Lung (tissue), 12 donors: ENCODE data around the gene DCP1B. TPM values are rescaled to one million over a fixed set of nuclear protein-coding genes. Genes with fewer than 3 reads are reported as not detected.

ENCODE experiments used
- ATAC-seq: fragments of 200-7000 bp; cut with Tn5 transposase; one replicate; pipeline ENCODE4 v1.9.1; 2020; ENCODE audit warnings: moderate number of reproducible peaks; ENCODE audit not compliant: insufficient read depth, low FRiP score
- DNase-seq, 3 donors: peaks; one replicate each; pipeline ENCODE4 v3.0.0-alpha.2; 2013 to 2017
- H3K27ac ChIP-seq, 2 donors: one replicate each; pipeline ENCODE4 v1.5.1; 2013; ENCODE audit warnings: mild to moderate bottlenecking in 2 of 2, moderate library complexity in 2 of 2, control low read depth in 1 of 2, inconsistent platforms in 1 of 2, low read depth in 1 of 2, low read length in 1 of 2
- H3K27me3 ChIP-seq, 3 donors: one replicate each; pipeline ENCODE4 v1.5.1; 2013; ENCODE audit warnings: low read length in 2 of 3; ENCODE audit not compliant: control insufficient read depth in 3 of 3, insufficient read depth in 3 of 3
- H3K36me3 ChIP-seq, 4 donors: one replicate each; pipeline ENCODE4 v1.5.1; 2013; ENCODE audit warnings: low read length in 4 of 4, mild to moderate bottlenecking in 1 of 4, moderate library complexity in 1 of 4; ENCODE audit not compliant: control insufficient read depth in 4 of 4, insufficient read depth in 4 of 4
- H3K4me1 ChIP-seq, 5 donors: one replicate each; pipeline ENCODE4 v1.5.1; 2013; ENCODE audit warnings: low read length in 5 of 5, mild to moderate bottlenecking in 2 of 5, moderate library complexity in 1 of 5; ENCODE audit not compliant: control insufficient read depth in 5 of 5, insufficient read depth in 5 of 5
- H3K4me3 ChIP-seq: one replicate; pipeline ENCODE4 v1.5.1; 2013; ENCODE audit warnings: mild to moderate bottlenecking, control low read depth, moderate library complexity
- H3K9ac ChIP-seq, 2 donors: one replicate each; pipeline ENCODE4 v1.5.1; 2013; ENCODE audit warnings: low read length in 2 of 2, control low read depth in 1 of 2; ENCODE audit not compliant: insufficient read depth in 1 of 2
- H3K9me3 ChIP-seq, 4 donors: one replicate each; pipeline ENCODE4 v1.5.1; 2013; ENCODE audit warnings: low read length in 3 of 4, mild to moderate bottlenecking in 1 of 4, moderate library complexity in 1 of 4; ENCODE audit not compliant: control insufficient read depth in 4 of 4, insufficient read depth in 3 of 4
- CTCF ChIP-seq: IDR thresholded peaks from 2 replicates; pipeline ENCODE4 v1.5.1; 2012; ENCODE audit warnings: mild to moderate bottlenecking; ENCODE audit errors: control extremely low read depth, extremely low read depth
- WGBS, 2 donors: extraction: QIAGEN DNeasy Blood & Tissue Kit; methylation state at CpG; one replicate each; pipeline ENCODE4 v1.1.7; 2013; 5-methylcytosine and 5-hydroxymethylcytosine counted together
- polyA plus RNA-seq, 2 donors: library from polyadenylated mRNA; stranded (reverse); fragments of 200-250 nt; gene quantifications; one replicate each; pipeline ENCODE4 v1.2.1, GENCODE V29; 2013
- total RNA-seq, 2 donors: library from RNA; depleted of rRNA in 1 of 2; stranded (reverse); fragments of >200 nt in 1 of 2; gene quantifications; one replicate each; pipeline ENCODE4 v1.2.1, GENCODE V29; 2014 to 2021
- donor health status: control.
- donor health status: control.
- donor health status: Bipolar disorder and iron deficiency.
- donor health status: healthy.
- donor health status: DM: yes; HTN: yes; CAD: no.

DCP1B gene
- total and polyA plus RNA-seq, 4 donors: 4.2 to 13.2 (median 8.7) TPM

- ATAC-seq (no peak), DNase-seq (no peak)
- H3K27me3 ChIP-seq: peaks cover 0 to 20% (median 0%) of the 10 kb centered on the region in 3 donors
- H3K36me3 ChIP-seq: no peaks in the 10 kb centered on the region
- H3K4me1 ChIP-seq: no peaks in the 10 kb centered on the region
- no peak overlapping the region for H3K27ac ChIP-seq
- no peaks in the 10 kb centered on the region for H3K9me3 ChIP-seq
- WGBS, 2 donors: 70 to 81% methylated on average over 5 of the region's 5 CpGs
- TF ChIP-seq CTCF: no peak
- no peak overlapping the region for H3K9ac ChIP-seq
- H3K4me3 ChIP-seq: no peak overlapping the region
These were observed 107.3 kb downstream of the DCP1B start for GRCh38 chr12:1896964-1897363.

Other genes starting within 250 kb of the DCP1B start
- not detected for gene LRTM2, start 183.9 kb downstream of the DCP1B start, total RNA-seq
- under 1 TPM; 0.01 to 0.06 TPM for gene LRTM2, start 183.9 kb downstream of the DCP1B start, polyA plus RNA-seq
- gene CACNA2D4, start 85.8 kb downstream of the DCP1B start, total RNA-seq: 10 to 100 TPM in 1 of 2 donors, 1 to 10 TPM in 1; 1.5 to 12.6 TPM
- 10 to 100 TPM in 1 of 2 donors, 1 to 10 TPM in 1; 2.9 to 11.7 TPM for gene CACNA2D4, start 85.8 kb downstream of the DCP1B start, polyA plus RNA-seq
- gene CACNA1C, start 48.5 kb upstream of the DCP1B start, total RNA-seq: 10 to 100 TPM; 11.7 to 17.5 TPM
- gene CACNA1C, start 48.5 kb upstream of the DCP1B start, polyA plus RNA-seq: 1 to 10 TPM; 3.2 to 3.4 TPM